ENCODE data around the gene DZIP1L. TPM values are rescaled to one million over a fixed set of nuclear protein-coding genes. Genes with fewer than 3 reads are reported as not detected.

The DZIP1L gene
- total and polyA plus RNA-seq, 9 of the 15 experiments (the other 6 are each of a cell fraction or from before 2014, with no cell fraction given) = 0.03 to 1.5 (median 0.48) TPM; not detected in 1

DNA sequence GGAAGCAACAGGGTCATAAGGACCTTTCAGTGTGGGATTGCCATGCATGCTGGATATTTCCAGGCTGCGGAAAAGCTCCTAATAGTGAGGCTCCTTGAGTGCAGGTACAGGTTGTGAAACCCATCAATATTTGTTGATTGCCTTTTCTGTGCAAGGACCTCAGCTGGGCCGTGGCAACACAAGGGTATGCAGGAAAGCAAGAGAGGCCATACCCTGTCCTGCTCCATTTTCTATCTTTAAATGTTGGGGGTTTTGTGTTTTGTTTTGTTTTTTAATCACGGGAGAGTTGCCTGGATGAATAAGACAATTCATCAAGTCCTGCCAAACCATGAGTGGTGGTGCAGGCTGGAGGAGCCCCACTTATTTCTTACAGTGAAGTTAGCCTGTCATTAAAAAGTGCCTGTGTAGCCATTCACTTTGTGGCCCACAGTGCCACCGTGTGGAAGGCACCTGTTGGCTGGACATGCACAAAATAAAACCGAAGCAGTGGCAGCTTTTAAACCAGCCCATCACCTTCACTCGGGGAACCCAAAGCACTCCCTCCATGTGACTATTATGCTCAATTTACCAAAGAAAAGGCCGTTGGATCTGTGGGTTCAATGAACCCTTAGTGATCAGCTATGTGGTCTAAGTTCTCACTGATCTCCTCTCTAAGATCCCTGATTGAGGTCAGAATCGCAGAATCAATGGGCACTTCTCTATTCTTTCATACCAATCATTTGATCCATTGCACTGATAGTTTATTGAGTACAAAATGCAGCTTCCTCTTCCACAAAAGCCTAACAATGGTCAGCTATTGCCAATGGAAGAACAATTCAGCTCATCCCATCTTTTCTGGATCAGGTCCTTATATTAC lies 63.2 kb downstream of the DZIP1L start:
- Histone ChIP-seq H3K27me3 (ENCODE audit: control insufficient read depth in 2 of 2, insufficient read depth in 2 of 2, low read length in 2 of 2) (no peaks in the 10 kb centered on the region), H3K27ac (ENCODE audit: extremely low read depth, low read depth, low read length) (no peak overlapping the region), H3K4me3 (no peak overlapping the region), H3K9me1 (ENCODE audit: control insufficient read depth, insufficient read depth, low read length) (no peaks in the 10 kb centered on the region), H3K36me3 (ENCODE audit: control insufficient read depth, insufficient read depth, low read length) (no peaks in the 10 kb centered on the region), H3K4me1 (replicated peaks in 1 of 2; ENCODE audit: control insufficient read depth in 2 of 2, insufficient read depth in 2 of 2, low read length in 2 of 2) (no peaks in the 10 kb centered on the region), H2AFZ (ENCODE audit: low read depth, low read length) (no peak overlapping the region), H3K4me2 (ENCODE audit: insufficient read depth, low read length) (no peak overlapping the region), H3K79me2 (ENCODE audit: control insufficient read depth, insufficient read depth, low read length) (no peaks in the 10 kb centered on the region), H3K9ac (ENCODE audit: insufficient read depth in 1 of 2, low read depth in 2 of 2, low read length in 2 of 2) (no peak overlapping the region), H3K9me3 (replicated peaks; ENCODE audit: control insufficient read depth, insufficient read depth, low read depth, low read length) (no peaks in the 10 kb centered on the region), H4K20me1 (replicated peaks; ENCODE audit: control insufficient read depth, insufficient read depth, low read length) (no peaks in the 10 kb centered on the region)
- DNase-seq (ENCODE audit: extremely low read depth in 1 of 4, low spot score in 3 of 4) (peak; percentile 10 to 39 (median 19)), FAIRE-seq (peak; percentile 69), ATAC-seq (peak; percentile 86)
- BruUV-seq (replicated peaks) = no TSS peak
- intact Hi-C loops (cut with micrococcal nuclease) (no loop called here), in situ Hi-C loops (cut with MboI) (loop anchor here (25.0 kb wide), 1 partner anchor 885 kb away; the partner anchor contains the start of genes FOXL2 and FOXL2NB)
- ChIA-PET POLR2A (interaction anchor here (0.6 to 1.1 kb wide), 2 partner anchors 19 to 81 kb away, joined by 3 read pairs; no protein-coding TSS in a partner anchor), CTCF (ENCODE audit: low intra/inter-chr PET ratio) (no interaction called here)
- WGBS (ENCODE audit: insufficient coverage, low coverage, missing lambda C conversion rate) = 4% methylated on average over 7 of the region's 8 CpGs
- TF ChIP-seq RAD21 (CRISPR knock-in tag; conservative IDR thresholded peaks at IDR 0.05 in 1 of 2, IDR thresholded peaks at IDR 0.05 in 1 of 2) (peak; percentile 41 to 58), BMI1 (IDR thresholded peaks at IDR 0.05; ENCODE audit: low read length) (no peak), REST (IDR thresholded peaks at IDR 0.05; ENCODE audit: borderline replicate concordance) (0 out of 2 replicates have a peak, but pooled peaks have one; percentile 14), REST (CRISPR knock-in tag; IDR thresholded peaks at IDR 0.05; ENCODE audit: low read depth) (no peak)
- TF ChIP-seq, protein P1, sequence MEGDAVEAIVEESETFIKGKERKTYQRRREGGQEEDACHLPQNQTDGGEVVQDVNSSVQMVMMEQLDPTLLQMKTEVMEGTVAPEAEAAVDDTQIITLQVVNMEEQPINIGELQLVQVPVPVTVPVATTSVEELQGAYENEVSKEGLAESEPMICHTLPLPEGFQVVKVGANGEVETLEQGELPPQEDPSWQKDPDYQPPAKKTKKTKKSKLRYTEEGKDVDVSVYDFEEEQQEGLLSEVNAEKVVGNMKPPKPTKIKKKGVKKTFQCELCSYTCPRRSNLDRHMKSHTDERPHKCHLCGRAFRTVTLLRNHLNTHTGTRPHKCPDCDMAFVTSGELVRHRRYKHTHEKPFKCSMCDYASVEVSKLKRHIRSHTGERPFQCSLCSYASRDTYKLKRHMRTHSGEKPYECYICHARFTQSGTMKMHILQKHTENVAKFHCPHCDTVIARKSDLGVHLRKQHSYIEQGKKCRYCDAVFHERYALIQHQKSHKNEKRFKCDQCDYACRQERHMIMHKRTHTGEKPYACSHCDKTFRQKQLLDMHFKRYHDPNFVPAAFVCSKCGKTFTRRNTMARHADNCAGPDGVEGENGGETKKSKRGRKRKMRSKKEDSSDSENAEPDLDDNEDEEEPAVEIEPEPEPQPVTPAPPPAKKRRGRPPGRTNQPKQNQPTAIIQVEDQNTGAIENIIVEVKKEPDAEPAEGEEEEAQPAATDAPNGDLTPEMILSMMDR (IDR thresholded peaks at IDR 0.05 in 2 of 3, conservative IDR thresholded peaks at IDR 0.05 in 1 of 3; ENCODE audit: insufficient read depth in 2 of 3, low read depth in 1 of 3, low read length in 3 of 3) = peak; percentile 57 to 71 (median 65)

Data from K562 (cell line).